Uterus (tissue), 4 donors: ENCODE data around the gene ADARB2. TPM values are rescaled to one million over a fixed set of nuclear protein-coding genes. Genes with fewer than 3 reads are reported as not detected.

Experiments
- DNase-seq, 2 donors: peaks; one replicate each; pipeline ENCODE4 v3.0.0-alpha.2; 2019 to 2020
- H3K27ac ChIP-seq, 2 donors: fragments of 200-600 bp; sonication (generic); 1 replicate in 1 of 2; 2 replicates in 1 of 2; pipeline ENCODE4 v1.5.1; 2016 to 2018
- H3K27me3 ChIP-seq, 2 donors: fragments of 200-600 bp; sonication (generic); one replicate each; pipeline ENCODE4 v1.5.1; 2018 to 2019; ENCODE audit warnings: control low read depth in 1 of 2
- H3K36me3 ChIP-seq, 2 donors: fragments of 200-600 bp; sonication (generic); one replicate each; pipeline ENCODE4 v1.5.1; 2019; ENCODE audit warnings: control low read depth in 1 of 2
- H3K4me1 ChIP-seq, 2 donors: fragments of 200-600 bp; sonication (generic); one replicate each; pipeline ENCODE4 v1.5.1; 2018 to 2019; ENCODE audit warnings: control low read depth in 1 of 2
- H3K4me3 ChIP-seq, 2 donors: fragments of 200-600 bp; sonication (generic); 1 replicate in 1 of 2; 2 replicates in 1 of 2; pipeline ENCODE4 v1.5.1; 2018 to 2019; ENCODE audit warnings: mild to moderate bottlenecking in 1 of 2
- H3K9me3 ChIP-seq, 2 donors: fragments of 200-600 bp; sonication (generic); one replicate each; pipeline ENCODE4 v1.5.1; 2019; ENCODE audit warnings: control low read depth in 1 of 2
- CTCF ChIP-seq, 4 experiments: fragments of 200-600 bp in 2 of 4; fragments of 450-650 bp in 2 of 4; sonication (generic) in 2 of 4; IDR thresholded peaks; one replicate each; pipeline ENCODE4 v1.5.1; 2016 to 2019; ENCODE audit warnings: antibody characterized with exemption in 4 of 4, mild to moderate bottlenecking in 2 of 4, moderate library complexity in 1 of 4
- POLR2A ChIP-seq, 2 donors: fragments of 450-650 bp; IDR thresholded peaks; one replicate each; pipeline ENCODE4 v1.6.1; 2016; ENCODE audit warnings: antibody characterized with exemption in 2 of 2, mild to moderate bottlenecking in 1 of 2, moderate library complexity in 1 of 2
- intact Hi-C: fragments of 100-400 bp; cut with DNase I; formaldehyde crosslinking; loops from one replicate; pipeline ENCODE4 v1.15.1; 2023; ENCODE audit warnings: low total_unique reads
- total RNA-seq, 4 donors: library from RNA; depleted of rRNA in 3 of 4; stranded (reverse); fragments of >200 nt in 3 of 4; gene quantifications; one replicate each; pipeline versions ENCODE4 v1.1.0 to v1.2.4, GENCODE V29; 2014 to 2023
- donor health status: DM: yes; HTN: yes; CAD: no.

ADARB2 gene
- total RNA-seq, 4 donors from 2014 or later = 0.76 to 2.6 (median 2.0) TPM; not detected in 1

- no peaks in the 10 kb centered on the region for H3K27me3 ChIP-seq
- no peaks in the 10 kb centered on the region for H3K9me3 ChIP-seq
- intact Hi-C loops = no loop called here
- DNase-seq = no peak
- H3K4me1 ChIP-seq = no peaks in the 10 kb centered on the region
- no peak for TF ChIP-seq CTCF (IDR thresholded peaks at IDR 0.05)
- no peak for TF ChIP-seq POLR2A (IDR thresholded peaks at IDR 0.05)
- no peak overlapping the region for H3K4me3 ChIP-seq
- H3K27ac ChIP-seq = no peak overlapping the region
- H3K36me3 ChIP-seq = no peaks in the 10 kb centered on the region
Observed at GRCh38 chr10:1550616-1551015, 186.7 kb downstream of the ADARB2 start.

- Histone ChIP-seq H3K27me3 (no peaks in the 10 kb centered on the region), H3K4me1 (no peaks in the 10 kb centered on the region), H3K27ac (no peak overlapping the region), H3K36me3 (no peaks in the 10 kb centered on the region), H3K4me3 (no peak overlapping the region), H3K9me3 (no peaks in the 10 kb centered on the region)
- intact Hi-C loops = no loop called here
- no peak for DNase-seq
- TF ChIP-seq CTCF (IDR thresholded peaks at IDR 0.05) (no peak), POLR2A (IDR thresholded peaks at IDR 0.05) (no peak)
Observed at GRCh38 chr10:1550291-1550595, 187.1 kb downstream of the ADARB2 start.

DNA sequence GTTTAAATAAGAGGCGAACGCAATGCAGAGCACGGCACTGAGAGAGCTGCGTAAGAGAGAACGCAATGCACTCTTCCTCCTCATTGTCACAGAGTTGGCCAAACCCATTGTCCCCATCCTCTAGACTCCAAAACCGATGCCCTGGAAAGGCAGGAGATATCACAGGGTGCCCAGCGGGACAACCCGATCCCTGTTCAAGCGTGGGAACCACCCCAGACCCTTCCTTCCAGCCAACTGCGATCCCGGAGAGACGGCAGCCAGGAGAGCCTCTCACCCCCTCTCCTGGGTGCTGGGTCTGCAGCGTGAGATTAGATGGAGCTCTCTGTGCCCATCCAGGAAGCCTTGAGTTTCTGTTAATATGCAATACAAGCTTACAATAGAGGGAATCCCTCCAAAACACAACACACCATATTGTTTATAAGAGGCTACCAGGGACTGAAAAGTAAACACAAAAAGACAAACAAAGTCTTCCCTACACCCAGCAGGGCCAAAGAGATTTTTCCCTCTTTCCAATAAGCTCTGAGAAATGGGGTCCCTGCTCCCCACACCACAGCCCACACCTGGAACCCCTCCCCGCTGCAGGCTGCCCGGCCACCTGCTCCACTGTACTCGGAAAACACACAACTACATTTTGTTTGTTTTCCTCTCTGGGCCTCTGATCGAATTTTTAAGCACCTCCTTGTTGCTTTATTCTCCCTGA, 187.6 kb downstream of the ADARB2 start:
- Histone ChIP-seq H3K4me3 (no peak overlapping the region), H3K27ac (no peak overlapping the region), H3K4me1 (no peaks in the 10 kb centered on the region), H3K9me3 (no peaks in the 10 kb centered on the region), H3K36me3 (no peaks in the 10 kb centered on the region), H3K27me3 (no peaks in the 10 kb centered on the region)
- TF ChIP-seq CTCF (IDR thresholded peaks at IDR 0.05) (no peak), POLR2A (IDR thresholded peaks at IDR 0.05) (no peak)
- DNase-seq = no peak
- intact Hi-C loops = no loop called here

GRCh38 chr10:1548596-1548995, 188.7 kb downstream of the ADARB2 start:
- H3K36me3 ChIP-seq = no peaks in the 10 kb centered on the region
- no peak overlapping the region for H3K27ac ChIP-seq
- intact Hi-C loops = no loop called here
- H3K9me3 ChIP-seq = no peaks in the 10 kb centered on the region
- TF ChIP-seq CTCF (IDR thresholded peaks at IDR 0.05) (no peak), POLR2A (IDR thresholded peaks at IDR 0.05) (no peak)
- H3K4me3 ChIP-seq = no peak overlapping the region
- H3K27me3 ChIP-seq = no peaks in the 10 kb centered on the region
- DNase-seq = no peak
- no peaks in the 10 kb centered on the region for H3K4me1 ChIP-seq

DNA sequence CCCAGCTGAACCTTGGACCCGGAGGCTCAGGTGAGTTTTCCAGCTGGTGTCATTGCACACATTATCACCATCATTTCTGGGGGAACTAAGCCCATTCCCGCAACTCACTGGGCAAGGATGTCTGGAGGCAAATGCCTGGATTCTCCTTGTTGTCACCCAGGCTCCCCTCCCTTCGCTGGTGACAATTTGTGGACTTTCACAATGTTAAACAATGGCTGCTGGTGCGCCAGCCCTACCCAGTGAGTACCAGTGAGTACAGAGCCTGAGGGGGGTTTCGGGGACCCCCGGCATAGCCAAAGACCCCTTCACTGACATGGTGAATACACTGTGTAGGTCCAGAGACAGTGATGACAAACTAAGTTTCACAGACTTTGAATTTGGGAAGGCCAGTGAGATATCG, 189.2 kb downstream of the ADARB2 start:
- DNase-seq = no peak
- Histone ChIP-seq H3K27me3 (no peaks in the 10 kb centered on the region), H3K9me3 (no peaks in the 10 kb centered on the region), H3K27ac (no peak overlapping the region), H3K36me3 (no peaks in the 10 kb centered on the region), H3K4me1 (no peaks in the 10 kb centered on the region), H3K4me3 (no peak overlapping the region)
- intact Hi-C loops = no loop called here
- TF ChIP-seq CTCF (IDR thresholded peaks at IDR 0.05) = no peak
- TF ChIP-seq POLR2A (IDR thresholded peaks at IDR 0.05) = no peak
